ENCODE data around the gene DDX54. TPM values are rescaled to one million over a fixed set of nuclear protein-coding genes. Genes with fewer than 3 reads are reported as not detected.

DDX54 gene
- total RNA-seq, 1 experiment from 2014 or later = 101 TPM

DNA sequence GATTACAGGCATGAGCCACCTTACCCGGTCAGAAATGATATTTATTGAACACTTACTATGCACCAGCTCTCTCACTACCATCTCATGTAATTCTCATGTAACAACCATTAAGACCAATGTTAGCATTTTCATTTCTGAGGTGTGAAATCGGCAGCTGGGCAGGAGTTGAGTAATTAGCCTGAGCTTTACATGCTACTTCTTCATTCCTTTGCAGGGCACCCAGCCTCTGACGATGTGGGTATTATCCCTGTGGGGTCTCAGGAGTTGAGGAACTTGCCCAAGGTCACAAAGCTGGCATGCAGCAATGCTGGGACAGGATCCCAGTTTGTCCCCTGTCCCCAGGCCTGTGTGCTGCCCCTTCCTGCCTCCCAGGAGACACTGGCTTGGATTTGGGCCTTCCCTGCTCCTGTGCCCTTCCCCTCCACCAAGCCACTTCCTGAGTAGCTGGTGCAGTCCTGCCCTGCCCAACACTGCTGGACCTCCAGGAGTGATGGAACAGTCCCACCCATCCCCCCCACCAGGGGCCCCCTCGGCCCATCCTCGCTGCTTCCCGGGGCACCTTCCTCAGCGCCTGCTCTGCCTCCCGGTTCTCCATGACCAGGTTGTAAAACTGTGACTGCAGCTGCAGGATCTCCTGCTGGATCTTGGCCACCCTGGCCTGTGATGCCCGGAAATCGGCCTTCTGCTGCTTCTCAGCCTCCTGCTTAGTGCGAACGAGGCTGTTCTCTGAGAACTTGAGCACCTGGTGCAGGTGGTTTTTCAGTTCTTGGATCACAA, 14.9 kb upstream of the DDX54 start:
- no peak overlapping the region for H3K4me3 ChIP-seq (ENCODE audit: low read depth in 2 of 2, low read length in 2 of 2)
- no peak for ATAC-seq
- H3K27me3 ChIP-seq (ENCODE audit: control insufficient read depth, insufficient read depth, low read length) = no peaks in the 10 kb centered on the region
- intact Hi-C loops (cut with micrococcal nuclease; ENCODE audit: unreplicated experiment) = no loop called here
- no peak overlapping the region for H3K27ac ChIP-seq (ENCODE audit: low read length)
- no TSS peak for BruUV-seq (replicated peaks)
- H3K9me3 ChIP-seq (ENCODE audit: control insufficient read depth, insufficient read depth, low read depth, low read length) = no peaks in the 10 kb centered on the region
- no peak for DNase-seq (ENCODE audit: low read depth, low spot score)
- ChIA-PET CTCF (no interaction called here), POLR2A (no interaction called here)
- no peak for TF ChIP-seq SIN3A (IDR thresholded peaks at IDR 0.05; ENCODE audit: borderline replicate concordance, insufficient read depth, low read depth, low read length)
- TF ChIP-seq, protein P1, sequence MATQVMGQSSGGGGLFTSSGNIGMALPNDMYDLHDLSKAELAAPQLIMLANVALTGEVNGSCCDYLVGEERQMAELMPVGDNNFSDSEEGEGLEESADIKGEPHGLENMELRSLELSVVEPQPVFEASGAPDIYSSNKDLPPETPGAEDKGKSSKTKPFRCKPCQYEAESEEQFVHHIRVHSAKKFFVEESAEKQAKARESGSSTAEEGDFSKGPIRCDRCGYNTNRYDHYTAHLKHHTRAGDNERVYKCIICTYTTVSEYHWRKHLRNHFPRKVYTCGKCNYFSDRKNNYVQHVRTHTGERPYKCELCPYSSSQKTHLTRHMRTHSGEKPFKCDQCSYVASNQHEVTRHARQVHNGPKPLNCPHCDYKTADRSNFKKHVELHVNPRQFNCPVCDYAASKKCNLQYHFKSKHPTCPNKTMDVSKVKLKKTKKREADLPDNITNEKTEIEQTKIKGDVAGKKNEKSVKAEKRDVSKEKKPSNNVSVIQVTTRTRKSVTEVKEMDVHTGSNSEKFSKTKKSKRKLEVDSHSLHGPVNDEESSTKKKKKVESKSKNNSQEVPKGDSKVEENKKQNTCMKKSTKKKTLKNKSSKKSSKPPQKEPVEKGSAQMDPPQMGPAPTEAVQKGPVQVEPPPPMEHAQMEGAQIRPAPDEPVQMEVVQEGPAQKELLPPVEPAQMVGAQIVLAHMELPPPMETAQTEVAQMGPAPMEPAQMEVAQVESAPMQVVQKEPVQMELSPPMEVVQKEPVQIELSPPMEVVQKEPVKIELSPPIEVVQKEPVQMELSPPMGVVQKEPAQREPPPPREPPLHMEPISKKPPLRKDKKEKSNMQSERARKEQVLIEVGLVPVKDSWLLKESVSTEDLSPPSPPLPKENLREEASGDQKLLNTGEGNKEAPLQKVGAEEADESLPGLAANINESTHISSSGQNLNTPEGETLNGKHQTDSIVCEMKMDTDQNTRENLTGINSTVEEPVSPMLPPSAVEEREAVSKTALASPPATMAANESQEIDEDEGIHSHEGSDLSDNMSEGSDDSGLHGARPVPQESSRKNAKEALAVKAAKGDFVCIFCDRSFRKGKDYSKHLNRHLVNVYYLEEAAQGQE (IDR thresholded peaks at IDR 0.05; ENCODE audit: insufficient read depth in 1 of 2, low read depth in 2 of 2, low read length in 1 of 2) = no peak
- no peak for TF ChIP-seq TCF7L2 (IDR thresholded peaks at IDR 0.05; ENCODE audit: low read depth, low read length)
- no peak for TF ChIP-seq POLR2AphosphoS5 (IDR thresholded peaks at IDR 0.05; ENCODE audit: low read depth, low read length)
- TF ChIP-seq CTCF (IDR thresholded peaks at IDR 0.05) = no peak
- H3K4me1 ChIP-seq (ENCODE audit: control insufficient read depth, insufficient read depth, low read length) = peaks cover 7% of the 10 kb centered on the region
- H3K36me3 ChIP-seq (ENCODE audit: control insufficient read depth, insufficient read depth, low read length) = no peaks in the 10 kb centered on the region
- in situ Hi-C loops (cut with HindIII; ENCODE audit: low pct_unique_long_range_greater_than_20kb, low sequenced_read_pairs) = no loop called here

- Histone ChIP-seq H3K4me1 (ENCODE audit: control insufficient read depth, insufficient read depth, low read length) (peaks cover 24% of the 10 kb centered on the region), H3K27ac (ENCODE audit: low read length) (peak overlapping the region; percentile 31; the same call in 1 of the 2 replicates), H3K9me3 (ENCODE audit: control insufficient read depth, insufficient read depth, low read depth, low read length) (no peaks in the 10 kb centered on the region), H3K4me3 (ENCODE audit: low read depth in 2 of 2, low read length in 2 of 2) (no peak overlapping the region), H3K36me3 (ENCODE audit: control insufficient read depth, insufficient read depth, low read length) (no peaks in the 10 kb centered on the region), H3K27me3 (ENCODE audit: control insufficient read depth, insufficient read depth, low read length) (no peaks in the 10 kb centered on the region)
- TF ChIP-seq SIN3A (IDR thresholded peaks at IDR 0.05; ENCODE audit: borderline replicate concordance, insufficient read depth, low read depth, low read length) = no peak
- no peak for TF ChIP-seq CTCF (IDR thresholded peaks at IDR 0.05)
- no peak for TF ChIP-seq TCF7L2 (IDR thresholded peaks at IDR 0.05; ENCODE audit: low read depth, low read length)
- TF ChIP-seq, protein P1 (IDR thresholded peaks at IDR 0.05; ENCODE audit: insufficient read depth in 1 of 2, low read depth in 2 of 2, low read length in 1 of 2) = no peak
- TF ChIP-seq POLR2AphosphoS5 (IDR thresholded peaks at IDR 0.05; ENCODE audit: low read depth, low read length) = no peak
- in situ Hi-C loops (cut with HindIII; ENCODE audit: low pct_unique_long_range_greater_than_20kb, low sequenced_read_pairs) (no loop called here), intact Hi-C loops (cut with micrococcal nuclease; ENCODE audit: unreplicated experiment) (no loop called here)
- CTCF ChIA-PET = no interaction called here
- no TSS peak for BruUV-seq (replicated peaks)
- POLR2A ChIA-PET = interaction anchor here (0.7 kb wide), 1 partner anchor 73 kb away, joined by 3 read pairs; no protein-coding TSS in a partner anchor
- ATAC-seq (no peak), DNase-seq (ENCODE audit: low read depth, low spot score) (no peak)
These were observed 13.0 kb upstream of the DDX54 start for GRCh38 chr12:113198296-113198695.
